Loucy (cell line): ENCODE results near the gene WASF2.
"Not testable (repeated sequence)": the region's sequence is repeated elsewhere in the genome, so short reads cannot be mapped to it uniquely, and the experiment has no call there.

Experiments
- H2AFZ ChIP-seq: fragments of 200-600 bp; sonication (generic); 2 replicates; pipeline ENCODE4 v1.6.0; 2016; ENCODE audit warnings: antibody characterized with exemption, mild to moderate bottlenecking, low read length, moderate library complexity
- H3F3A ChIP-seq: fragments of 200-600 bp; 2 replicates; pipeline ENCODE4 v1.6.0; 2016; ENCODE audit warnings: antibody characterized with exemption, low read depth, mild to moderate bottlenecking
- H3K27me3 ChIP-seq: fragments of 200-600 bp; sonication (generic); 2 replicates; pipeline ENCODE4 v1.6.1; 2014; ENCODE audit warnings: low read length, mild to moderate bottlenecking; ENCODE audit not compliant: insufficient read depth, poor library complexity, severe bottlenecking
- H3K36me3 ChIP-seq: fragments of 200-600 bp; sonication (generic); 2 replicates; pipeline ENCODE4 v1.6.1; 2016; ENCODE audit warnings: low read length; ENCODE audit not compliant: insufficient read depth
- H3K4me1 ChIP-seq: fragments of 200-600 bp; sonication (generic); 2 replicates; pipeline ENCODE4 v1.5.1; 2014; ENCODE audit warnings: low read length, mild to moderate bottlenecking; ENCODE audit not compliant: insufficient read depth, poor library complexity, severe bottlenecking
- H3K4me2 ChIP-seq: fragments of 200-600 bp; sonication (generic); 2 replicates; pipeline ENCODE4 v1.6.0; 2014; ENCODE audit warnings: antibody characterized with exemption, low read length, low read depth, mild to moderate bottlenecking; ENCODE audit not compliant: poor library complexity, severe bottlenecking
- H3K4me3 ChIP-seq: fragments of 200-600 bp; sonication (generic); 2 replicates; pipeline ENCODE4 v1.5.1; 2014; ENCODE audit warnings: low read length, mild to moderate bottlenecking, mixed read lengths; ENCODE audit not compliant: poor library complexity, severe bottlenecking
- H3K79me2 ChIP-seq: fragments of 200-600 bp; sonication (generic); 2 replicates; pipeline ENCODE4 v1.6.1; 2014; ENCODE audit warnings: low read length; ENCODE audit not compliant: insufficient read depth
- H3K9ac ChIP-seq: fragments of 200-600 bp; sonication (generic); 2 replicates; pipeline ENCODE4 v1.6.0; 2014; ENCODE audit warnings: mild to moderate bottlenecking, low read depth, low read length, moderate library complexity; ENCODE audit not compliant: poor library complexity, severe bottlenecking
- H3K9me2 ChIP-seq: fragments of 200-600 bp; sonication (generic); replicated peaks from 2 replicates; pipeline ENCODE4 v1.6.1; 2016; ENCODE audit warnings: low read depth, low read length, mixed read lengths
- H3K9me3 ChIP-seq: fragments of 200-600 bp; sonication (generic); 2 replicates; pipeline ENCODE4 v1.6.1; 2014; ENCODE audit warnings: mild to moderate bottlenecking, antibody characterized with exemption, low read length, low read depth; ENCODE audit not compliant: insufficient read depth
- H4K20me1 ChIP-seq: fragments of 200-600 bp; sonication (generic); 2 replicates; pipeline ENCODE4 v1.6.0; 2014; ENCODE audit warnings: antibody characterized with exemption, low read length, mild to moderate bottlenecking; ENCODE audit not compliant: insufficient read depth, poor library complexity, severe bottlenecking
- CTCF ChIP-seq: fragments of 200-600 bp; sonication (generic); conservative IDR thresholded peaks from 2 replicates; pipeline ENCODE4 v1.5.1; 2014; ENCODE audit warnings: mild to moderate bottlenecking, antibody characterized with exemption, low read length
- EZH2phosphoT487 ChIP-seq: fragments of 200-600 bp; IDR thresholded peaks from 2 replicates; pipeline ENCODE4 v1.6.1; 2018; ENCODE audit warnings: antibody characterized with exemption, mild to moderate bottlenecking, moderate library complexity, borderline replicate concordance

WASF2 gene

GRCh38 chr1:27473755-27474154, 16.2 kb downstream of the WASF2 start:
- H3K4me3 ChIP-seq, result no peak overlapping the region
- no peaks in the 10 kb centered on the region for H3K36me3 ChIP-seq
- H4K20me1 ChIP-seq, result peaks cover 71% of the 10 kb centered on the region
- H3K79me2 ChIP-seq, result peaks cover 97% of the 10 kb centered on the region
- H3K4me2 ChIP-seq, result no peak overlapping the region
- no peaks in the 10 kb centered on the region for H3K9me2 ChIP-seq
- H2AFZ ChIP-seq, result no peak overlapping the region
- peaks cover 11% of the 10 kb centered on the region for H3K4me1 ChIP-seq
- H3K9ac ChIP-seq, result no peak overlapping the region
- no peaks in the 10 kb centered on the region for H3K27me3 ChIP-seq
- TF ChIP-seq EZH2phosphoT487 (no peak), CTCF (no peak)
- no peaks in the 10 kb centered on the region for H3K9me3 ChIP-seq
- H3F3A ChIP-seq, result no peaks in the 10 kb centered on the region

GRCh38 chr1:27472098-27472497, 17.9 kb downstream of the WASF2 start:
- H2AFZ ChIP-seq, H3K9me2 ChIP-seq, H3K9me3 ChIP-seq, H3K4me3 ChIP-seq, H3K36me3 ChIP-seq, H3K9ac ChIP-seq, H3F3A ChIP-seq, H3K4me1 ChIP-seq, H3K27me3 ChIP-seq, H3K4me2 ChIP-seq: not testable (repeated sequence)
- Histone ChIP-seq H4K20me1 (peaks cover 76% of the 10 kb centered on the region), H3K79me2 (peaks cover 100% of the 10 kb centered on the region)

- no peak overlapping the region for H2AFZ ChIP-seq
- peaks cover 100% of the 10 kb centered on the region for H3K79me2 ChIP-seq
- no peak overlapping the region for H3K4me2 ChIP-seq
- no peaks in the 10 kb centered on the region for H3K9me3 ChIP-seq
- H3F3A ChIP-seq, result no peaks in the 10 kb centered on the region
- H3K4me1 ChIP-seq, result peaks cover 10% of the 10 kb centered on the region
- no peaks in the 10 kb centered on the region for H3K9me2 ChIP-seq
- no peaks in the 10 kb centered on the region for H3K27me3 ChIP-seq
- H3K4me3 ChIP-seq, result no peak overlapping the region
- no peak for TF ChIP-seq EZH2phosphoT487
- TF ChIP-seq CTCF, result no peak
- peaks cover 73% of the 10 kb centered on the region for H4K20me1 ChIP-seq
- H3K36me3 ChIP-seq, result peaks cover 1% of the 10 kb centered on the region; the same call in 1 of the 2 replicates
- no peak overlapping the region for H3K9ac ChIP-seq
Measured at GRCh38 chr1:27471477-27471876, 18.5 kb downstream of the WASF2 start.

- Histone ChIP-seq H3K27me3 (no peaks in the 10 kb centered on the region), H3K4me2 (no peak overlapping the region), H3K36me3 (peaks cover 14% of the 10 kb centered on the region; the same call in 1 of the 2 replicates), H3K4me3 (no peak overlapping the region), H3K9me3 (no peaks in the 10 kb centered on the region), H3K9ac (no peak overlapping the region), H2AFZ (no peak overlapping the region), H3K79me2 (peaks cover 100% of the 10 kb centered on the region), H3K4me1 (peaks cover 10% of the 10 kb centered on the region), H3F3A (no peaks in the 10 kb centered on the region; the same call in 1 of the 2 replicates), H3K9me2 (no peaks in the 10 kb centered on the region), H4K20me1 (peaks cover 66% of the 10 kb centered on the region)
- TF ChIP-seq EZH2phosphoT487, result no peak
- no peak for TF ChIP-seq CTCF
Measured at GRCh38 chr1:27469334-27469733, 20.6 kb downstream of the WASF2 start.

GRCh38 chr1:27468378-27468777, 21.6 kb downstream of the WASF2 start:
- H3F3A ChIP-seq, H2AFZ ChIP-seq, H3K9ac ChIP-seq, H3K27me3 ChIP-seq, H3K4me1 ChIP-seq, H3K9me3 ChIP-seq, H3K4me3 ChIP-seq, H3K9me2 ChIP-seq, H3K4me2 ChIP-seq: not testable (repeated sequence)
- Histone ChIP-seq H3K36me3 (peaks cover 14% of the 10 kb centered on the region; the same call in 1 of the 2 replicates), H4K20me1 (peaks cover 66% of the 10 kb centered on the region), H3K79me2 (peaks cover 99% of the 10 kb centered on the region)
